Psoas muscle (tissue), 8 donors: Measurements from ENCODE around the gene EPB41L1. TPM values are rescaled to one million over a fixed set of nuclear protein-coding genes. Genes with fewer than 3 reads are reported as not detected.

Source experiments
- ATAC-seq, 4 donors: fragments of 200-7000 bp; cut with Tn5 transposase; one replicate each; pipeline ENCODE4 v1.9.1; 2020; ENCODE audit warnings: moderate library complexity in 3 of 4, mild to moderate bottlenecking in 2 of 4
- DNase-seq, 2 donors: peaks; one replicate each; pipeline ENCODE4 v3.0.0-alpha.2; 2020
- H3K27ac ChIP-seq: fragments of 200-600 bp; one replicate; pipeline ENCODE4 v1.8.0; 2022
- H3K27me3 ChIP-seq, 3 donors: fragments of 200-600 bp in 1 of 3; one replicate each; pipeline versions ENCODE4 v1.6.1 to v1.8.0; 2013 to 2022; ENCODE audit warnings: low read length in 2 of 3, mild to moderate bottlenecking in 2 of 3, moderate library complexity in 1 of 3; ENCODE audit not compliant: insufficient read depth in 3 of 3
- H3K36me3 ChIP-seq, 2 donors: fragments of 200-600 bp in 1 of 2; one replicate each; pipeline versions ENCODE4 v1.6.1 to v1.8.0; 2013 to 2022; ENCODE audit warnings: low read depth in 1 of 2, mild to moderate bottlenecking in 1 of 2, moderate library complexity in 1 of 2; ENCODE audit not compliant: insufficient read depth in 1 of 2
- H3K4me1 ChIP-seq: fragments of 200-600 bp; one replicate; pipeline ENCODE4 v1.8.0; 2022
- H3K4me3 ChIP-seq: fragments of 200-600 bp; one replicate; pipeline ENCODE4 v1.8.0; 2022; ENCODE audit warnings: mild to moderate bottlenecking
- H3K9me3 ChIP-seq: fragments of 200-600 bp; one replicate; pipeline ENCODE4 v1.8.0; 2022
- CTCF ChIP-seq: fragments of 200-600 bp; IDR thresholded peaks from one replicate; pipeline ENCODE4 v1.8.0; 2022; ENCODE audit warnings: antibody characterized with exemption
- WGBS, 3 donors: extraction: QIAGEN DNeasy Blood & Tissue Kit; methylation state at CpG; one replicate each; pipeline versions ENCODE4 v1.1.6 to v1.1.7; 2013; 5-methylcytosine and 5-hydroxymethylcytosine counted together
- intact Hi-C, 2 donors: fragments of 100-400 bp; cut with DNase I; formaldehyde crosslinking; loops; one replicate each; pipeline versions ENCODE4 v1.11.0 to v1.14.2; 2022
- polyA plus RNA-seq, 3 donors: library from polyadenylated mRNA; stranded (reverse); fragments of 200-250 nt; gene quantifications; one replicate each; pipeline ENCODE4 v1.2.3, GENCODE V29; 2013
- total RNA-seq, 4 donors: library from RNA; stranded (reverse); fragmentation: NEBNext Ultra II Directional in 2 of 4; extraction: Animal tissue kit (Norgen Biotek cat#: 25700) in 2 of 4; gene quantifications; one replicate each; pipeline versions ENCODE4 v1.2.1 to v1.2.4, GENCODE V29; 2021 to 2023
- donor health status: healthy with polysubstance abuse.
- donor health status: DM: no; HTN: no; CAD: no; lungs with moderate emphysema.
- donor health status: Bipolar disorder and iron deficiency.
- donor health status: healthy.
- donor health status: DM: yes; HTN: yes; CAD: no.
- donor health status: DM: no; HTN: no; CAD: no.
- donor health status: DM: no; HTN: no; CAD: no.
- donor health status: DM: yes; HTN: yes; CAD: no.

Gene EPB41L1
- total and polyA plus RNA-seq, 7 donors: 4.2 to 24.1 (median 9.1) TPM

GRCh38 chr20:36113036-36113435, 41.5 kb upstream of the EPB41L1 start:
- no peak for ATAC-seq
- Histone ChIP-seq H3K4me3 (no peak overlapping the region), H3K4me1 (no peaks in the 10 kb centered on the region), H3K36me3 (no peaks in the 10 kb centered on the region), H3K9me3 (no peaks in the 10 kb centered on the region), H3K27me3 (peaks cover 0 to 5% (median 1%) of the 10 kb centered on the region in 3 donors), H3K27ac (no peak overlapping the region)
- DNase-seq: no peak
- 82 to 88% (median 84%) methylated on average over 5 of the region's 5 CpGs for WGBS, 3 donors
- no peak for TF ChIP-seq CTCF
- intact Hi-C loops: no loop called here

- TF ChIP-seq CTCF: no peak
- 40 to 51% (median 46%) methylated on average over 13 of the region's 13 CpGs for WGBS, 3 donors
- no peak for ATAC-seq
- Histone ChIP-seq H3K27ac (no peak overlapping the region), H3K4me3 (no peak overlapping the region), H3K27me3 (peaks cover 0 to 5% (median 1%) of the 10 kb centered on the region in 3 donors), H3K9me3 (no peaks in the 10 kb centered on the region), H3K4me1 (no peaks in the 10 kb centered on the region), H3K36me3 (no peaks in the 10 kb centered on the region)
- intact Hi-C loops: no loop called here
- DNase-seq: no peak
Measured at GRCh38 chr20:36113566-36114250, 40.8 kb upstream of the EPB41L1 start.

GRCh38 chr20:36114707-36115106, 39.8 kb upstream of the EPB41L1 start:
- WGBS, 3 donors: 76 to 91% (median 89%) methylated on average over 3 of the region's 3 CpGs
- ATAC-seq (no peak), DNase-seq (no peak)
- Histone ChIP-seq H3K9me3 (no peaks in the 10 kb centered on the region), H3K27me3 (peaks cover 0 to 5% (median 1%) of the 10 kb centered on the region in 3 donors), H3K27ac (no peak overlapping the region), H3K4me3 (no peak overlapping the region), H3K4me1 (no peaks in the 10 kb centered on the region), H3K36me3 (no peaks in the 10 kb centered on the region)
- no peak for TF ChIP-seq CTCF
- intact Hi-C loops: no loop called here

GRCh38 chr20:36115925-36116324, 38.6 kb upstream of the EPB41L1 start:
- ATAC-seq (no peak), DNase-seq (no peak)
- Histone ChIP-seq H3K9me3 (no peaks in the 10 kb centered on the region), H3K4me3 (no peak overlapping the region), H3K36me3 (no peaks in the 10 kb centered on the region), H3K27ac (no peak overlapping the region), H3K27me3 (peaks cover 0 to 5% (median 1%) of the 10 kb centered on the region in 3 donors), H3K4me1 (no peaks in the 10 kb centered on the region)
- no peak for TF ChIP-seq CTCF
- intact Hi-C loops: no loop called here
